Measurements from ENCODE around the gene NFRKB.
A peak's percentile ranks its signal among the peaks of the same experiment; 100 is the strongest.

The NFRKB gene

GRCh38 chr11:129895126-129896041, at the start of gene NFRKB:
NFRKB (minus strand) TSS chr11:129895578; CDS start chr11:129892849, 2,729 bp downstream.
- H3K4me3 ChIP-seq (ENCODE audit: low read length): peak within 1 kb of the TSS; percentile 96
- no peak for TF ChIP-seq ZNF274 (IDR thresholded peaks at IDR 0.05; ENCODE audit: low read depth, low read length)

- no peak for TF ChIP-seq ZNF274 (IDR thresholded peaks at IDR 0.05; ENCODE audit: low read depth, low read length)
- no peak overlapping the region for H3K4me3 ChIP-seq (ENCODE audit: low read length)
Measured at GRCh38 chr11:129944696-129945095, 49.3 kb upstream of the NFRKB start.

- H3K4me3 ChIP-seq (ENCODE audit: low read length): no peak overlapping the region
- TF ChIP-seq ZNF274 (IDR thresholded peaks at IDR 0.05; ENCODE audit: low read depth, low read length): no peak
Measured at GRCh38 chr11:129943036-129943435, 47.7 kb upstream of the NFRKB start.

DNA sequence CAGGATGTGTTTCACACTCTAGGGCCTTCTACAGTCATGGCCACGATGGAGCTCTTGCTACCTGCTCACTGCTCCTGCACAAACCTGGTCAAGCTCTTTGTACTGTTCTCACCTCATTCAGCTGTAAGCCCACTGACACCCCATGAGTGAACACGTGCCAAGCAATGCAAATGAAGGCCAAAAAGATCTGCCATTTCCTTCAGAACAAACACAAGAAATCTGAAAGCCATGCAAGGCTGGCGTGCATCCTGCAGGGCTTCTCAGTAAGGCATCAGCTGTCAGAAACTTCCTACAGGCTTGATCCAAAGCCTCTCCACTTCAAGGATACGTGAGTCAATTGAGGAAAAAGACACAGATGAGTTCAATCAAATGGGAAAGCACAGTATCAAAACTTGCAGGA, 44.1 kb upstream of the NFRKB start:
- TF ChIP-seq ZNF274 (IDR thresholded peaks at IDR 0.05; ENCODE audit: low read depth, low read length): no peak
- no peak overlapping the region for H3K4me3 ChIP-seq (ENCODE audit: low read length)

- H3K4me3 ChIP-seq (ENCODE audit: low read length): no peak overlapping the region
- no peak for TF ChIP-seq ZNF274 (IDR thresholded peaks at IDR 0.05; ENCODE audit: low read depth, low read length)
Measured at GRCh38 chr11:129938764-129939163, 43.4 kb upstream of the NFRKB start.

DNA sequence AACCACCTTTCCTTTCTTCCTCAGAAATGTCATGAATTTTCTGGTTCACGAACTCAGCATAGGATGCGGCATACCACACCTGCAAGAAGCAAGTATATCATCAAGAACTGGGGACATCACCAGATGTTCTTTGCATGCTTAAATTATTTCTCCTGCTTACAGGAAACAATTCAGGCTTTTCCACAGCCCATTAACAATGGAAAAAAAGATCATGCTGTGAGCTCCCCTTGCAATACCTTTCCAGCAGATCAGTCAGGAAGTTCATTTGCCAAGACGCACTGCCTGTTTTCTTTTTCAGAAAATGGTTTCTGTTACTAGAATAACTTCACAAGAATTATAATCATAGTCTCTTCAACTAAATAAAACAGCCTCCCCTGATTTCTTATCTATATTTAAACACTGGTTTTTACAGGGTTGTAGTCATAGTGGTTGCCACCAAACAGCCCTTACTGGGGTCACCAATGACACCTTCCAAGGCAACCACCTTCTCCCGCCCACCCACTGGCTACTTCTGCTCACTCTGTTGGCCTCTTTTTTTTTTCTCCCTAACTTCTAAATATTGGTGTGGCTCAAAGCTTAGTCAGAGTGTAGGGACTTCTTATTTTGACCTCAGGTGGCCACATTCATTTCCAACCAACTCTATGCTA, 42.3 kb upstream of the NFRKB start:
- TF ChIP-seq ZNF274 (IDR thresholded peaks at IDR 0.05; ENCODE audit: low read depth, low read length): no peak
- no peak overlapping the region for H3K4me3 ChIP-seq (ENCODE audit: low read length)

GRCh38 chr11:129935723-129936122, 40.3 kb upstream of the NFRKB start:
- no peak for TF ChIP-seq ZNF274 (IDR thresholded peaks at IDR 0.05; ENCODE audit: low read depth, low read length)
- no peak overlapping the region for H3K4me3 ChIP-seq (ENCODE audit: low read length)

GRCh38 chr11:129933891-129934290, 38.5 kb upstream of the NFRKB start:
- H3K4me3 ChIP-seq (ENCODE audit: low read length): no peak overlapping the region
- no peak for TF ChIP-seq ZNF274 (IDR thresholded peaks at IDR 0.05; ENCODE audit: low read depth, low read length)

DNA sequence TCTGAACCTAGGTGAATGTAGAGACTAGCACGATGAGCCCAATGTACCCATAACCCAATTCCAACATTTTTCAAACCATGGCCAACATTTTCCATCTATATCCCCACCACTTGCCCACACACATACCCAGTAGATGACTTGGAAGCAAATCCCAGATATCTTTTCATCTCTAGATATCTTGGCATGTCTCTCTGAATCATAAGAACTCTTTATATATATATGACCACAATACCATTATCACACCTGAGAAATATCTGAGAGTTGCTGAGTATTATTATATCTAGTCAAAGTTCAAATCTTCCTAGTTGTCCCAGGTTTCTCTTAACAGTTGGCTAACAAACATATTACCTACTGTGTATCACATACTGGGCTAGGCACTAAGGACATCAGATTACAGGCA, 37.9 kb upstream of the NFRKB start:
- TF ChIP-seq ZNF274 (IDR thresholded peaks at IDR 0.05; ENCODE audit: low read depth, low read length): no peak
- no peak overlapping the region for H3K4me3 ChIP-seq (ENCODE audit: low read length)

DNA sequence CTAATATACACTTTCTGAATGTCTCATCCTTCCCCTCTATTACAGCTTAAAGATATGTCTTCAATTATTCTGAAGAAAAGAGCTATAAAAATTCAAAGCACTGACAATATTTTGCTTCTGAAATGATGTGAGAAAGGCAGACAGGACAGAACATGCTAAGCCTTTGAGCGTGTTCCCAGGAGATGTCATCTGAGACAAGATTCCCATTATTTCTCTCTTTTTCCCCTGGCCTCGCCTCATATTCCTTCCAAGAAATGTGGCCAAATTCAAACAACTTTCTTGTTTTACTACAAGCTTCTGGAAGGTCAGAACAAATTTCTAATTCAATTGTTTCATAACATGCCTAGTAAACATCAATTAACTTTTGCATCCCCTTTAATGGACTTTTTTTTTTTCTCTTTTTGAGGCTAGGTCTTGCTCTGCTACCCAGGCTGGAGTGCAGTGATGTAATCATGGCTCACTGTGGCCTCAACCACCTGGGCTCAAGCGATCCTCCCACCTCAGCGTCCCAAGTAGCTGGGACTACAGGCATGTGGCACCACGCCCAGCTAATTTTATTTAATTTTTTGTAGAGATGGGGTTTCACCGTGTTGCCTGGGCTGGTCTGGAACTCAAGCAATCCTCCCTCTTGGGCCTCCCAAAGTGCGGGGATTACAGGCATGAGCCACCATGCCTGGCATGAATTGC, 37.1 kb upstream of the NFRKB start:
- H3K4me3 ChIP-seq (ENCODE audit: low read length): no peak overlapping the region
- no peak for TF ChIP-seq ZNF274 (IDR thresholded peaks at IDR 0.05; ENCODE audit: low read depth, low read length)

DNA sequence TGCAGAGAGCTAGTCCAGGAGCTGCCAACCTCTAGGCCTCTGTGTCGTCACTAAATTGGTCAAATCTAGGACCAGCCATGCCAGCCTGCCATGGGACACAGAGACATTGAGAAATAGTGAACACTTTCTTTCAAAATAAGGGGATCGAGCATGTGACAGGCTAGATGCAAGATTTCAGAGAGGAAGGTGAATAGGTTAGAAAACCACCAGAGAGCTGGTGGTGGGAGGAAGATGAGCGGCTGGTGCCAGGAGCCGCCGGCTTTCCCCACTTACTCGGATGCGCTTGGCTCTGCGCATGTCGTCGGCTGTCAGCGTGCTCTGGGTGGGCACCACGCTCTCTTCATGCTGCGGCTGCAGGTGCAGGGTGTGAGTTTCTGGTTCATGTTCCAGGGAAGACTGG, 35.4 kb upstream of the NFRKB start:
- TF ChIP-seq ZNF274 (IDR thresholded peaks at IDR 0.05; ENCODE audit: low read depth, low read length): no peak
- no peak overlapping the region for H3K4me3 ChIP-seq (ENCODE audit: low read length)

GRCh38 chr11:129930296-129930695, 34.9 kb upstream of the NFRKB start:
- H3K4me3 ChIP-seq (ENCODE audit: low read length): no peak overlapping the region
- no peak for TF ChIP-seq ZNF274 (IDR thresholded peaks at IDR 0.05; ENCODE audit: low read depth, low read length)

GRCh38 chr11:129929721-129930120, 34.3 kb upstream of the NFRKB start:
- no peak overlapping the region for H3K4me3 ChIP-seq (ENCODE audit: low read length)
- no peak for TF ChIP-seq ZNF274 (IDR thresholded peaks at IDR 0.05; ENCODE audit: low read depth, low read length)

- TF ChIP-seq ZNF274 (IDR thresholded peaks at IDR 0.05; ENCODE audit: low read depth, low read length): no peak
Measured at GRCh38 chr11:129928923-129929692, 33.7 kb upstream of the NFRKB start.

More at GRCh38 chr11:129928923-129929692, 33.7 kb upstream of the NFRKB start:
- no peak overlapping the region for H3K4me3 ChIP-seq (ENCODE audit: low read length)

Measured in GM08714 (cell line).